Tibial artery (tissue), 4 donors: ENCODE data around the gene GRIP1.

Experiments
- DNase-seq, 2 donors: peaks; one replicate each; pipeline ENCODE4 v3.0.0-alpha.2; 2019
- H3K27ac ChIP-seq, 2 donors: fragments of 200-600 bp; sonication (generic) in 1 of 2; 1 replicate in 1 of 2; 2 replicates in 1 of 2; pipeline ENCODE4 v1.5.1; 2018 to 2019; ENCODE audit warnings: mild to moderate bottlenecking in 1 of 2
- H3K27me3 ChIP-seq, 2 donors: fragments of 200-600 bp; sonication (generic) in 1 of 2; one replicate each; pipeline versions ENCODE4 v1.5.1 to v1.6.0; 2016 to 2019
- H3K36me3 ChIP-seq, 3 donors: fragments of 200-600 bp; sonication (generic) in 2 of 3; one replicate each; pipeline ENCODE4 v1.5.1; 2016 to 2019; ENCODE audit warnings: mild to moderate bottlenecking in 2 of 3
- H3K4me1 ChIP-seq, 4 donors: fragments of 200-600 bp; sonication (generic) in 2 of 4; 1 replicate in 3 of 4; 2 replicates in 1 of 4; pipeline ENCODE4 v1.5.1; 2016 to 2019
- H3K4me3 ChIP-seq, 2 donors: fragments of 200-600 bp; sonication (generic) in 1 of 2; 1 replicate in 1 of 2; 2 replicates in 1 of 2; pipeline ENCODE4 v1.5.1; 2018 to 2019; ENCODE audit warnings: mild to moderate bottlenecking in 2 of 2
- H3K9me3 ChIP-seq, 3 donors: fragments of 200-600 bp; sonication (generic) in 1 of 3; one replicate each; pipeline ENCODE4 v1.5.1; 2016 to 2019
- intact Hi-C: fragments of 100-400 bp; cut with DNase I; formaldehyde crosslinking; loops from one replicate; pipeline ENCODE4 v1.15.0; 2023; ENCODE audit warnings: low total_unique reads
- TF ChIP-seq, protein P1 (sequence below), 2 experiments: fragments of 200-600 bp in 1 of 2; fragments of 450-650 bp in 1 of 2; IDR thresholded peaks; one replicate each; pipeline ENCODE4 v1.5.1; 2017 to 2019; ENCODE audit warnings: antibody characterized with exemption in 2 of 2, mild to moderate bottlenecking in 1 of 2, moderate library complexity in 1 of 2

The GRIP1 gene

DNA sequence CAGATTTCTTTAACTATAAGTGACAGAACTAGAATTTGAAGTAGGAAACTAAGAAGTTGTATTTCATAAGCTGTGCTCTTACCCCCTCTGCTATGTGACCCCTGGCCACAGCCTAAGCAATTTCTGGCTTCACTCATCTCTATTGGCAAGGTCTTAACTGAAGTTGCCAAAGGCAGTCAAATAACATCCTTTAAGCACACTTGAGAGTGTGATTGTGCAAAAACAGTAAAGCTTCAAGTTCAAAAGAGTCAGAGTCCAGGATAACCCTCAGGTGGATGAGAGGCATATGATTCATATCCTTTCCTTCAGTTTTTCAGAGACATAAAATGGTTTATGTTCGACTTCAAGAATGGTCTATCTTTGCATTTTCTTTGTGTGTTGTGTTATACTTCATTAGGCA is 45.2 kb downstream of the GRIP1 start:
- Histone ChIP-seq H3K27ac (no peak overlapping the region), H3K4me3 (no peak overlapping the region), H3K27me3 (no peaks in the 10 kb centered on the region), H3K9me3 (no peaks in the 10 kb centered on the region), H3K36me3 (no peaks in the 10 kb centered on the region), H3K4me1 (peaks cover 0 to 8% (median 2%) of the 10 kb centered on the region in 4 donors)
- intact Hi-C loops, result no loop called here
- TF ChIP-seq, protein P1, sequence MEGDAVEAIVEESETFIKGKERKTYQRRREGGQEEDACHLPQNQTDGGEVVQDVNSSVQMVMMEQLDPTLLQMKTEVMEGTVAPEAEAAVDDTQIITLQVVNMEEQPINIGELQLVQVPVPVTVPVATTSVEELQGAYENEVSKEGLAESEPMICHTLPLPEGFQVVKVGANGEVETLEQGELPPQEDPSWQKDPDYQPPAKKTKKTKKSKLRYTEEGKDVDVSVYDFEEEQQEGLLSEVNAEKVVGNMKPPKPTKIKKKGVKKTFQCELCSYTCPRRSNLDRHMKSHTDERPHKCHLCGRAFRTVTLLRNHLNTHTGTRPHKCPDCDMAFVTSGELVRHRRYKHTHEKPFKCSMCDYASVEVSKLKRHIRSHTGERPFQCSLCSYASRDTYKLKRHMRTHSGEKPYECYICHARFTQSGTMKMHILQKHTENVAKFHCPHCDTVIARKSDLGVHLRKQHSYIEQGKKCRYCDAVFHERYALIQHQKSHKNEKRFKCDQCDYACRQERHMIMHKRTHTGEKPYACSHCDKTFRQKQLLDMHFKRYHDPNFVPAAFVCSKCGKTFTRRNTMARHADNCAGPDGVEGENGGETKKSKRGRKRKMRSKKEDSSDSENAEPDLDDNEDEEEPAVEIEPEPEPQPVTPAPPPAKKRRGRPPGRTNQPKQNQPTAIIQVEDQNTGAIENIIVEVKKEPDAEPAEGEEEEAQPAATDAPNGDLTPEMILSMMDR (IDR thresholded peaks at IDR 0.05), result no peak
- DNase-seq, result no peak

DNA sequence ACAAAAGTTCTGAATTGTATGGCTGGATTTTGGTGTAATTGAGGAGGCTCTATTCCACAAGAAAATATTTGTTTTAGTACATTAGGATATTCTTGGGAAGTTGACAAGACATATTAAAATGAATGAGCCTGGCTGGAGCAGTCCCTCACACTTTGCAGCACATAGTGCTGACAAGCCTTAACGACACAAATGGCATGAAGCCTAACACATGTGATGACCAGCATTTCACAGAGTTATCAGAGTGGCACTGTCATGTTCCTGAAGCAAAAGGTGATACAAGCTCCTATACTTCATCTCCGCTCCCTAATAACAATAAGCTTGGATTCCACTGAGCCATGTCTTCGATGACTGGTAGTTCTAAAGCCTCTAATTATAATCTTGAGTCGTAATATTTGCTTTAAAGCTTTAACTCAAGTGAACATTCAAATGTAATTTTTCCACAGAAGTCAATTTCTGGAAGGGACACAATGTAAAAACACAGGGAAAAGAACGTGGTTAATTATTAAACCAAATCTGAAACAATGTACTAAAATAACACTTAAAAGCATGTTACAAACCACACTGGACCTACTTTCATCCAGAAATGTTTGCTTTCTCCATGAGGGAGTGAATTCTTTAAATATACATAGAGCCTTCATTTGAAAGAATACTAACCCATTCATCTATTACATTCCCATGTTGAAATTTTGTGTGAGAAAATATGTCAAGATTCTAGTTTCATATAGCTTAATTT is 49.6 kb downstream of the GRIP1 start:
- TF ChIP-seq, protein P1 (IDR thresholded peaks at IDR 0.05), result no peak
- no peak for DNase-seq
- no peak overlapping the region for H3K4me3 ChIP-seq
- H3K4me1 ChIP-seq, result peaks cover 0 to 22% (median 2%) of the 10 kb centered on the region in 4 donors
- H3K27me3 ChIP-seq, result no peaks in the 10 kb centered on the region
- no peaks in the 10 kb centered on the region for H3K9me3 ChIP-seq
- H3K36me3 ChIP-seq, result no peaks in the 10 kb centered on the region
- H3K27ac ChIP-seq, result no peak overlapping the region
- intact Hi-C loops, result no loop called here

DNA sequence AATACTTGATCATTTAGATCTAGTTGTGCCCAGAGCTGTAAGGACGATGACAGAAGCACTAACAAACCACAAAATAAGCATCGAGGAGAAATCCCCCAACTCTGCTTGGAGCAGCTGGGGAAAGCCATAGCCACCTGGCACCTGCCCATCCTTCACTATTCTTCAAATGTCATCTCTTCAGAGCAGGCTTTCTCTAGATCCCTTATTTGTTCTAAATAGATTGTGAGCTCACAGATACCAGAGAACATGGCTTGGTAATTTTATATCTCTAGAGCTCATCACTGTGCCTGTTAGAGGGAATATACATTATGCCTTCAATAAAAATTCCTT is 50.9 kb downstream of the GRIP1 start:
- TF ChIP-seq, protein P1 (IDR thresholded peaks at IDR 0.05), result no peak
- no peak for DNase-seq

DNA sequence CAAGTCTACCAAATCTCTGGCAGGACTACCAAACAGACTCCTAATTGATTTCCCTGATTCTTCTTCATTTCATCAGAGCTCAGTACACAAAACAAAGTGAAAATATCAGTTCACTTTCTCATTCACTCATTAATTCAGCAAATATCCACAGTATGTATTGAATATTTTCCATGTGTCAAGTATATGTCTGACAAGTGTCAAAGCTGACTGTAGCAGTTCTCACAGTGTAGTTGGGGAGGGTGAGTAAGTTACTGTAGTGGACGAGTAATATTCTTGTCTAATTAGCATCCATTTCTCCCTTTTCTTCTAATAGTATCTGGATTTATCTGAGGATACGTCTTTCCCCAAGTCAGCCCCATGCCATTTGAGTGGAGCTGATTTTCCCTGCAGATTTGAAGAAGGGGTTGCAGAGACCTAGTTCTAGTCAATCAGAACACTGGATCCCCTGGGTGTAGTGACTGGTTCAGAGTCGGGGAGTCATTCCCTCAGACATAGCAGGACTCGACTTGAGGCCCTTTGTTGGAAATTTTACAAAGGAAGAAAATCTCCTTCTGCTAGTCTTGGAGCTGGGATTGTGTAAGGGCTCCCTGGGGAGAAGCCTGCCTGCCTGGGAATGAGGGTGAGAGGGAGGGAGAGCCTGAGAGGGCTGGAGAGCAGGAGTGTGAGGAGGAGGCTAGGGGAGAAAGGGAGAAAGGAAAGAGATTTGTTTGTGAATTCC is 51.4 kb downstream of the GRIP1 start:
- H3K36me3 ChIP-seq, result no peaks in the 10 kb centered on the region
- peaks cover 0 to 15% (median 0%) of the 10 kb centered on the region in 4 donors for H3K4me1 ChIP-seq
- H3K4me3 ChIP-seq, result no peak overlapping the region
- intact Hi-C loops, result no loop called here
- DNase-seq, result peak in 1 of 2 donors; percentile 32
- TF ChIP-seq, protein P1 (IDR thresholded peaks at IDR 0.05), result no peak
- no peak overlapping the region for H3K27ac ChIP-seq
- H3K9me3 ChIP-seq, result no peaks in the 10 kb centered on the region
- H3K27me3 ChIP-seq, result no peaks in the 10 kb centered on the region

More for the DNA sequence above, 50.9 kb downstream of the GRIP1 start:
- Histone ChIP-seq H3K27ac (no peak overlapping the region), H3K36me3 (no peaks in the 10 kb centered on the region), H3K4me3 (no peak overlapping the region), H3K9me3 (no peaks in the 10 kb centered on the region), H3K4me1 (peaks cover 0 to 15% (median 0%) of the 10 kb centered on the region in 4 donors), H3K27me3 (no peaks in the 10 kb centered on the region)
- intact Hi-C loops, result no loop called here

DNA sequence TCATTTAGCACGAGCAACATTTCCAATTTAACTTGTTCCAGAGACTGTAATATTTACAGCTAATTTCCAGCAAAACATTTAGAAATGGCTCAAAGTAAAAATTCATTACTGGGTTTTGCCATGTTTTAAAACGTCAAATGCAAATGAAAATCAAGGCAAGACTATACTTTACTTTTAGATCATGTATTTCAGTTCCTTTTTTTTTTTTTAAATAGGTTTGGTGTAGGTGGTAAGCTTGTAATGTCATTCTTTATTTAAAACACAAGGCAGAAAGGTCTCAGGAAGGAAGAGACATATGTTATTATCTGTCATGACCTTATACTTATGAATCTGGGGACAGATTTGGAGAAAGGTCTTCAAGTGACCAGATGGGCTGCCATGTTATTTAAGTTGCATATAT is 54.1 kb downstream of the GRIP1 start:
- no peaks in the 10 kb centered on the region for H3K27me3 ChIP-seq
- H3K4me1 ChIP-seq, result peaks cover 0 to 15% (median 0%) of the 10 kb centered on the region in 4 donors
- no peak for DNase-seq
- intact Hi-C loops, result no loop called here
- no peaks in the 10 kb centered on the region for H3K36me3 ChIP-seq
- TF ChIP-seq, protein P1 (IDR thresholded peaks at IDR 0.05), result no peak
- H3K4me3 ChIP-seq, result no peak overlapping the region
- H3K27ac ChIP-seq, result no peak overlapping the region
- H3K9me3 ChIP-seq, result no peaks in the 10 kb centered on the region
